Measurements from ENCODE around the gene MRPS2. TPM values are rescaled to one million over a fixed set of nuclear protein-coding genes. Genes with fewer than 3 reads are reported as not detected.
"Not testable (repeated sequence)": the region's sequence is repeated elsewhere in the genome, so short reads cannot be mapped to it uniquely, and the experiment has no call there.

The MRPS2 gene
- total RNA-seq, 2 donors from 2014 or later, result 29.9 to 48.6 TPM

GRCh38 chr9:135525241-135526088, 25.0 kb downstream of the MRPS2 start:
- H3K27ac Mint-ChIP-seq, result no peak overlapping the region
- no peak for ATAC-seq (replicated peaks)
- H3K9me3 Mint-ChIP-seq, result no peaks in the 10 kb centered on the region
- no peaks in the 10 kb centered on the region for H3K36me3 Mint-ChIP-seq (ENCODE audit: low read depth)
- H3K4me1 Mint-ChIP-seq, result no peaks in the 10 kb centered on the region
- no peaks in the 10 kb centered on the region for H3K27me3 Mint-ChIP-seq
- H3K4me3 Mint-ChIP-seq, result no peak overlapping the region

GRCh38 chr9:135526089-135526729, 25.7 kb downstream of the MRPS2 start:
- no peak overlapping the region for H3K4me3 Mint-ChIP-seq
- no peak for ATAC-seq (replicated peaks)
- H3K36me3 Mint-ChIP-seq (ENCODE audit: low read depth), result no peaks in the 10 kb centered on the region
- no peaks in the 10 kb centered on the region for H3K27me3 Mint-ChIP-seq
- H3K4me1 Mint-ChIP-seq, result no peaks in the 10 kb centered on the region
- no peaks in the 10 kb centered on the region for H3K9me3 Mint-ChIP-seq
- no peak overlapping the region for H3K27ac Mint-ChIP-seq

- Mint-ChIP-seq H3K27ac (no peak overlapping the region), H3K4me1 (no peaks in the 10 kb centered on the region), H3K27me3 (peaks cover 5% of the 10 kb centered on the region), H3K4me3 (no peak overlapping the region), H3K36me3 (ENCODE audit: low read depth) (no peaks in the 10 kb centered on the region), H3K9me3 (no peaks in the 10 kb centered on the region)
- ATAC-seq (replicated peaks), result no peak
Observed at GRCh38 chr9:135526730-135527571, 26.5 kb downstream of the MRPS2 start.

GRCh38 chr9:135528842-135529435, 28.5 kb downstream of the MRPS2 start:
- peak; percentile 32 for ATAC-seq (replicated peaks)
- H3K27me3 Mint-ChIP-seq, result peaks cover 11% of the 10 kb centered on the region
- not testable (repeated sequence) for H3K27ac Mint-ChIP-seq

GRCh38 chr9:135530146-135530545, 29.7 kb downstream of the MRPS2 start:
- Mint-ChIP-seq H3K4me1 (no peaks in the 10 kb centered on the region), H3K27me3 (peaks cover 19% of the 10 kb centered on the region), H3K9me3 (no peaks in the 10 kb centered on the region), H3K27ac (peak overlapping the region; percentile 2), H3K4me3 (no peak overlapping the region), H3K36me3 (ENCODE audit: low read depth) (no peaks in the 10 kb centered on the region)
- no peak for ATAC-seq (replicated peaks)

More at GRCh38 chr9:135528842-135529435, 28.5 kb downstream of the MRPS2 start:
- H3K9me3 Mint-ChIP-seq; H3K4me3 Mint-ChIP-seq; H3K36me3 Mint-ChIP-seq (ENCODE audit: low read depth); H3K4me1 Mint-ChIP-seq: not testable (repeated sequence)

- no peak overlapping the region for H3K4me3 Mint-ChIP-seq
- no peaks in the 10 kb centered on the region for H3K36me3 Mint-ChIP-seq (ENCODE audit: low read depth)
- H3K27me3 Mint-ChIP-seq, result peaks cover 19% of the 10 kb centered on the region
- H3K27ac Mint-ChIP-seq, result no peak overlapping the region
- H3K9me3 Mint-ChIP-seq, result no peaks in the 10 kb centered on the region
- H3K4me1 Mint-ChIP-seq, result no peaks in the 10 kb centered on the region
- no peak for ATAC-seq (replicated peaks)
Observed at GRCh38 chr9:135531096-135531495, 30.6 kb downstream of the MRPS2 start.

GRCh38 chr9:135533113-135533512, 32.6 kb downstream of the MRPS2 start:
- no peaks in the 10 kb centered on the region for H3K4me1 Mint-ChIP-seq
- no peaks in the 10 kb centered on the region for H3K9me3 Mint-ChIP-seq
- H3K4me3 Mint-ChIP-seq, result no peak overlapping the region

GRCh38 chr9:135533674-135534073, 33.2 kb downstream of the MRPS2 start:
- H3K36me3 Mint-ChIP-seq (ENCODE audit: low read depth), result no peaks in the 10 kb centered on the region
- ATAC-seq (replicated peaks), result no peak
- peaks cover 37% of the 10 kb centered on the region for H3K27me3 Mint-ChIP-seq
- no peak overlapping the region for H3K27ac Mint-ChIP-seq
- no peaks in the 10 kb centered on the region for H3K9me3 Mint-ChIP-seq
- H3K4me3 Mint-ChIP-seq, result no peak overlapping the region
- H3K4me1 Mint-ChIP-seq, result no peaks in the 10 kb centered on the region

More at GRCh38 chr9:135533113-135533512, 32.6 kb downstream of the MRPS2 start:
- no peak for ATAC-seq (replicated peaks)
- Mint-ChIP-seq H3K27ac (no peak overlapping the region), H3K36me3 (ENCODE audit: low read depth) (no peaks in the 10 kb centered on the region), H3K27me3 (peaks cover 31% of the 10 kb centered on the region)

GRCh38 chr9:135534192-135534711, 33.8 kb downstream of the MRPS2 start:
- H3K27ac Mint-ChIP-seq; H3K4me3 Mint-ChIP-seq; H3K4me1 Mint-ChIP-seq; H3K9me3 Mint-ChIP-seq; ATAC-seq (replicated peaks); H3K36me3 Mint-ChIP-seq (ENCODE audit: low read depth): not testable (repeated sequence)
- peaks cover 40% of the 10 kb centered on the region for H3K27me3 Mint-ChIP-seq

- not testable (repeated sequence) for ATAC-seq (replicated peaks); H3K27ac Mint-ChIP-seq; H3K9me3 Mint-ChIP-seq; H3K36me3 Mint-ChIP-seq (ENCODE audit: low read depth); H3K4me3 Mint-ChIP-seq; H3K4me1 Mint-ChIP-seq
- peaks cover 44% of the 10 kb centered on the region for H3K27me3 Mint-ChIP-seq
Observed at GRCh38 chr9:135534826-135535225, 34.3 kb downstream of the MRPS2 start.

- peaks cover 51% of the 10 kb centered on the region for H3K27me3 Mint-ChIP-seq
- ATAC-seq (replicated peaks); H3K36me3 Mint-ChIP-seq (ENCODE audit: low read depth); H3K4me1 Mint-ChIP-seq; H3K9me3 Mint-ChIP-seq; H3K27ac Mint-ChIP-seq; H3K4me3 Mint-ChIP-seq: not testable (repeated sequence)
Observed at GRCh38 chr9:135535631-135536030, 35.1 kb downstream of the MRPS2 start.

- Mint-ChIP-seq H3K4me3 (no peak overlapping the region), H3K4me1 (no peaks in the 10 kb centered on the region), H3K27ac (no peak overlapping the region), H3K9me3 (no peaks in the 10 kb centered on the region), H3K27me3 (peaks cover 51% of the 10 kb centered on the region), H3K36me3 (ENCODE audit: low read depth) (no peaks in the 10 kb centered on the region)
- peak; percentile 59 for ATAC-seq (replicated peaks)
Observed at GRCh38 chr9:135536216-135536615, 35.7 kb downstream of the MRPS2 start.

GRCh38 chr9:135543262-135543894, 42.9 kb downstream of the MRPS2 start:
- ATAC-seq (replicated peaks); H3K4me3 Mint-ChIP-seq; H3K27ac Mint-ChIP-seq; H3K9me3 Mint-ChIP-seq; H3K4me1 Mint-ChIP-seq; H3K36me3 Mint-ChIP-seq (ENCODE audit: low read depth): not testable (repeated sequence)
- H3K27me3 Mint-ChIP-seq, result peaks cover 33% of the 10 kb centered on the region

Measured in activated T-helper 17 cell treated with anti-CD3 and anti-CD28 coated beads, Interleukin-2, amount 50 U/mL, for 72 hours (primary cell).